Nephron (organoid): ENCODE data around the gene PLXNB1.

Experiments
- H3K27ac Mint-ChIP-seq, 3 experiments: 2 replicates each; pipeline ENCODE4 v1.8.0; 2020; ENCODE audit warnings: mixed read lengths in 3 of 3, mild to moderate bottlenecking in 2 of 3, moderate library complexity in 1 of 3
- H3K27me3 Mint-ChIP-seq: 2 replicates; pipeline ENCODE4 v1.8.0; 2021; ENCODE audit warnings: low read depth, mild to moderate bottlenecking, moderate library complexity, mixed read lengths
- H3K36me3 Mint-ChIP-seq: 2 replicates; pipeline ENCODE4 v1.8.0; 2020; ENCODE audit warnings: low read depth, mixed read lengths
- H3K4me1 Mint-ChIP-seq: 2 replicates; pipeline ENCODE4 v1.8.0; 2020; ENCODE audit warnings: mixed read lengths
- H3K4me3 Mint-ChIP-seq, 3 experiments: 2 replicates each; pipeline ENCODE4 v1.8.0; 2020; ENCODE audit warnings: mild to moderate bottlenecking in 3 of 3, mixed read lengths in 3 of 3, moderate library complexity in 2 of 3
- H3K9me3 Mint-ChIP-seq: 2 replicates; pipeline ENCODE4 v1.8.0; 2020; ENCODE audit warnings: mixed read lengths
- TF ChIP-seq, protein P1 (sequence below), 3 experiments: fragments of 200-600 bp; sonication (generic); IDR thresholded peaks; one replicate each; pipeline ENCODE4 v1.5.0; 2021; ENCODE audit warnings: antibody characterized with exemption in 3 of 3; ENCODE audit not compliant: unreplicated experiment in 3 of 3

PLXNB1 gene

DNA sequence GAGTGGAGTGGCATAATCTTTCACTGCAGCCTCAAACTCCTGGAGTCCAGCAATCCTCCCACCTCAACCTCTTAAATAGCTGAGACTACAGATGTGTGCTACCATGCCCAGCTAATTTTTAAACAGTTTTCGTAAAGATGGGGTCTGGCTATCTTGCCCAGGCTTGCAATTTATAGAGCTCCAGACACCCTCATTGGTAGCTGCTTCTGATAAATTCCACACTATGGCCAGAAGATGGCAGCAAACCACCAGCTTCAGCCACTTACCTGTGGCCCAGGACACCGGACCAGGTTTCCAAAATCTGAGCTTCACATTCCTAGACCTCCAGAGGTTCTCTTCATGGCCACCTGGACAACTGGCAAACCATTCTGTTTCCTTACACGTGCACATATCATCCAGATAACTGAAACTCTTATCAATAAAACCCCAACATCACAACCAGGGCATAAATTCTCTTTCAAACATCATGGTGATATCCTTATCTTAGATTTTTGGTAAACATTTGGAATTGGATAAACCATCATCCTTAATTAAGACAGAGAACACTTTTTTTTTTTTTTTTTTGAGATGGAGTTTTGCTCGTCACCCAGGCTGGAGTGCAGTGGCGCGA is 29.0 kb downstream of the PLXNB1 start:
- Mint-ChIP-seq H3K27ac (peak overlapping the region in 1 of 3 experiments; percentile 51), H3K4me1 (no peaks in the 10 kb centered on the region), H3K9me3 (no peaks in the 10 kb centered on the region), H3K4me3 (no peak overlapping the region), H3K36me3 (peaks cover 3% of the 10 kb centered on the region), H3K27me3 (peaks cover 8% of the 10 kb centered on the region)
- TF ChIP-seq, protein P1, sequence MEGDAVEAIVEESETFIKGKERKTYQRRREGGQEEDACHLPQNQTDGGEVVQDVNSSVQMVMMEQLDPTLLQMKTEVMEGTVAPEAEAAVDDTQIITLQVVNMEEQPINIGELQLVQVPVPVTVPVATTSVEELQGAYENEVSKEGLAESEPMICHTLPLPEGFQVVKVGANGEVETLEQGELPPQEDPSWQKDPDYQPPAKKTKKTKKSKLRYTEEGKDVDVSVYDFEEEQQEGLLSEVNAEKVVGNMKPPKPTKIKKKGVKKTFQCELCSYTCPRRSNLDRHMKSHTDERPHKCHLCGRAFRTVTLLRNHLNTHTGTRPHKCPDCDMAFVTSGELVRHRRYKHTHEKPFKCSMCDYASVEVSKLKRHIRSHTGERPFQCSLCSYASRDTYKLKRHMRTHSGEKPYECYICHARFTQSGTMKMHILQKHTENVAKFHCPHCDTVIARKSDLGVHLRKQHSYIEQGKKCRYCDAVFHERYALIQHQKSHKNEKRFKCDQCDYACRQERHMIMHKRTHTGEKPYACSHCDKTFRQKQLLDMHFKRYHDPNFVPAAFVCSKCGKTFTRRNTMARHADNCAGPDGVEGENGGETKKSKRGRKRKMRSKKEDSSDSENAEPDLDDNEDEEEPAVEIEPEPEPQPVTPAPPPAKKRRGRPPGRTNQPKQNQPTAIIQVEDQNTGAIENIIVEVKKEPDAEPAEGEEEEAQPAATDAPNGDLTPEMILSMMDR (IDR thresholded peaks at IDR 0.05; ENCODE audit: unreplicated experiment in 3 of 3) = peak; percentile 72 to 84 (median 77)

DNA sequence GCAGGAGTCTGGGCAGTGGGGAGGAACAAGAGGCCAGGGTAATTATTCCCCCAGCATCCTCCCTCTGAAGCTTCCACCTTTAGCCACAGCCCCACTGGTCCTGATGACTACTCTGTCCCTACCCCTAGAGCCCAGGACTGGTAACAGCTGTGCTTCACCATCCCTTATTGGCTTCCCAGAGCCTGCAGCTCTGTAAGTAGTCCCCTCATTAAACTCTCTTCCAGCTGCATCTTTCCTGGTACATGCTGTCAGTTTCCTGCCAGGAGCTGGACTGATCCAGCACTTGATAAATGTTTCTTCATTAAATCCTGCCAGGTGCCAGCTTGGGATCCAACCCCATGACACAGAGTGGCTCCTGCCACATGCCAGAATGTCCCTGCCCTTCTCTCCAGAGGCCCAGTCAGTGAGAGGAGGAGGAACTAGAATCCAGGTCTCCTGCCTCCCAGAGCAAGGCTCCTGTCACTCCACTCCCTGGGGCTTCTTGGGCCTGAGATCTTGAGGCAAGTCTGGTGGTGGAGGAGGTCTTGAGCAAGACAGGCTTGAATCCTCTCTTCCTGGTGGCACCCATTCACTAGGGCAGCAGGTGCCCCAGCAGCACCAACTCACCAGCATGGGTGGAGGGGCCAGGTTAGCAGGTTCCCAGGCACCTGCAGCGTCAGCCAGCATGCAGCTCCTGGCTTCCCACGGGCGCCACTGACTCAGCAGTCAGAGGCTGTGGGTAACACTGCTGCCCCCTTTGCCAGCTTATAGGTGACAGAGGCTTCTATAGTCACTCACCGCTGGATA is 30.3 kb downstream of the PLXNB1 start:
- Mint-ChIP-seq H3K4me1 (no peaks in the 10 kb centered on the region), H3K36me3 (peaks cover 3% of the 10 kb centered on the region), H3K27me3 (peaks cover 8% of the 10 kb centered on the region), H3K4me3 (no peak overlapping the region), H3K9me3 (no peaks in the 10 kb centered on the region), H3K27ac (peak overlapping the region in 1 of 3 experiments; percentile 24)
- TF ChIP-seq, protein P1 (IDR thresholded peaks at IDR 0.05; ENCODE audit: unreplicated experiment in 3 of 3) = no peak

DNA sequence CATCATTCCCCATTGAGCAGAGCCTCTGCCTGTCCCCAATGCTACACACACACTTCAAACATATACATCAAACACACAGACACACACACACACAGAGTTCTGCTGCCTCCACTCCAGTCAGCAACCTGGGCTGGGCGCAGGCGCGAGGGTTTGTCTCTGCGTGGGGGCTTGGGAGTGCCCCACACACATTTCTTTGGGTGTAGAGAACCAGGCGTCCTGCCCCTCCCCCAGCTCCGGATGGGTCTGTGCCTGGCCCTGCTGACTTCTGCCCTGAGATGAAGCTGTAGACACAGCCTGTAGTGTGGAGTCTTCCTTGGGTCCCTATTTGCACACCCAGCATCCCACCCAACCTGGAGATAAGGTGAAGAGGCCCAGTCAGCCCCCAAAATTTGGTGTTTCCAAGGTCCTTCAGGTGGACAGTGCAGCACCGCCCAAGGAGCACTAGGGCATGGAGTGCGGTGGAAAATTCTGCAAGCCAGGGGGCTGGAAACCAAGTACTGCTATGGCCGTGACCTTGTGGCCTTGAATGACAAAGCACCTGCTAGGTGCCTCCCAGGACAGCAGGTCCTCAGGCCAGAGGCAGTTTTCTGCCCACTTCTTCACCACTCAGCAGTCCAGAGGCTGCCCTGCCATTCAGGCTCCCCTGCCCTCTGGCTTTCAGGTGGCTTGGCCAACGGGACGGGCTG is 31.0 kb downstream of the PLXNB1 start:
- peaks cover 8% of the 10 kb centered on the region for H3K27me3 Mint-ChIP-seq
- no peak overlapping the region for H3K27ac Mint-ChIP-seq

DNA sequence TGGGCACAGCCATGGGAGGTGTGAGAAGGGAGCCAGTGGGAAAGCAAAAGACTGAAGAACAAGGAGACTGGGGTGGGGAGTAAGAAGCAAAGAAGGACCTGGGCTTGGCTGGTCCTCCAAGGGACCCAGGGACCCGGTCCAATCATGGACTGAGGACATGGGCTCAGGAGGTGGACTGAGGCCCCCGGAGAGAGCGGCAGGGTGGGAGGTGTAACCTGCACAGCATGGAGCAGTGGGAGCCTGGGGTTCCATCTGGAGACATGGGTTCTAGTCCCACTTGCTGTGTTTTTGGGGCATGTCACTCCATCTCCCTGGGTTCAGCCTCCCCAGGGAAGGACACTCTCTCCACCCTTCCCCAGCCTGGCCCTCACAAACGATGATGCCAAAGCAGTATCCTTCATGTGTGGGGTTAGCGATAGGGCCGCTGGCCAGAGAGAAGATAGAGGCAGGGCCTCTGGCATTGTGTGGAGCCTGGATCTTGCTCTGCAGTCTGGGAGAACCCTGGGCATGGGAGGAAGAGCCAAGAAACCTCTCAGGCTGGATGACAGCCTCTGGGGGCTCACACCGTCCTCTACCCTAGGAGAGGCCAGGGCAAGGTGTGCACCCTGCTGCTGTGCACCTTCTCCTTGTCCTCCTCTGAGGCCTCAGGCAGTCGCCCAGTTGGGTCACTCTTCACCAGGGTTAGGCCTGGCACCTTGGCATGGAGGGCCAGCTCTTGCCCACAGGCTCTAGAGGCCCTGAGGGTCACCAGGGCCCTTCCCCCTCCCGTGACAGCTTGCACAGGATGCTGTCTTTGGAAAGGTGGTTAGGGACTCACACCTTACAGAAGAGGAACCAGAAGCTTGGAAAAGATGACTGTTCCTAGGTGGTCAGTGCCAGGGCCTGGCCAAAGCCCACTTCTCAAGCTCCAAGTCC is 31.9 kb downstream of the PLXNB1 start:
- peaks cover 8% of the 10 kb centered on the region for H3K27me3 Mint-ChIP-seq
- H3K4me3 Mint-ChIP-seq = no peak overlapping the region
- no peaks in the 10 kb centered on the region for H3K9me3 Mint-ChIP-seq
- TF ChIP-seq, protein P1 (IDR thresholded peaks at IDR 0.05; ENCODE audit: unreplicated experiment in 3 of 3) = no peak
- no peaks in the 10 kb centered on the region for H3K4me1 Mint-ChIP-seq
- no peak overlapping the region for H3K27ac Mint-ChIP-seq
- peaks cover 3% of the 10 kb centered on the region for H3K36me3 Mint-ChIP-seq

More for the DNA sequence above, 31.0 kb downstream of the PLXNB1 start:
- H3K4me3 Mint-ChIP-seq = no peak overlapping the region
- H3K36me3 Mint-ChIP-seq = peaks cover 3% of the 10 kb centered on the region
- TF ChIP-seq, protein P1 (IDR thresholded peaks at IDR 0.05; ENCODE audit: unreplicated experiment in 3 of 3) = no peak
- H3K9me3 Mint-ChIP-seq = no peaks in the 10 kb centered on the region
- no peaks in the 10 kb centered on the region for H3K4me1 Mint-ChIP-seq

DNA sequence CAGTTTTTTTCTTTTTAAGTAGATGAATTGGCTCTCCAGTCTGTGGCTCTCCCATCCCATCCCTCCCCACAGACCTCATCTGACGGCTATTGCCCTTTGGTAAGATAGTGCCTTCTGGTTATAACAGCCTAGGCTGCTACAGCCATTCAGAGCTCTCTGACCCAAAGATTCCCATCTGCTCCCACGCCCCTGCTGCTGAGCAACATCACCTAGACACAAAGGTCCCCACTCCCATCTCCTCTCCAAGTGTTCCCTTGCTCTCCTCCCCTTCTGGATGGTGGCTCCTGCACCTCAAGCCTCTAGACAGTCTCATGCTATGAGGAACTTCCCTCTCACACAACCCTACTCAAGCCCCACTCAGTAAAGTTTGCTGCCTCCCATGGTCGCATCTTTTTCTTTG is 34.2 kb downstream of the PLXNB1 start:
- Mint-ChIP-seq H3K27me3 (peaks cover 8% of the 10 kb centered on the region), H3K27ac (no peak overlapping the region), H3K4me3 (no peak overlapping the region)

More for the DNA sequence above, 34.2 kb downstream of the PLXNB1 start:
- H3K9me3 Mint-ChIP-seq = no peaks in the 10 kb centered on the region
- H3K36me3 Mint-ChIP-seq = no peaks in the 10 kb centered on the region
- TF ChIP-seq, protein P1 (IDR thresholded peaks at IDR 0.05; ENCODE audit: unreplicated experiment in 3 of 3) = no peak
- H3K4me1 Mint-ChIP-seq = no peaks in the 10 kb centered on the region
